Measurements from ENCODE around the gene DNAJC7.

The DNAJC7 gene

GRCh38 chr17:42031584-42031983, 14.3 kb upstream of the DNAJC7 start:
- no peak for DNase-seq (ENCODE audit: low spot score)
- TF ChIP-seq CTCF (IDR thresholded peaks at IDR 0.05; ENCODE audit: extremely low read depth, insufficient read depth, missing control alignments), result no peak
- in situ Hi-C loops (cut with MboI; ENCODE audit: low pct_unique_long_range_greater_than_20kb, low sequenced_read_pairs, unreplicated experiment), result no loop called here

DNA sequence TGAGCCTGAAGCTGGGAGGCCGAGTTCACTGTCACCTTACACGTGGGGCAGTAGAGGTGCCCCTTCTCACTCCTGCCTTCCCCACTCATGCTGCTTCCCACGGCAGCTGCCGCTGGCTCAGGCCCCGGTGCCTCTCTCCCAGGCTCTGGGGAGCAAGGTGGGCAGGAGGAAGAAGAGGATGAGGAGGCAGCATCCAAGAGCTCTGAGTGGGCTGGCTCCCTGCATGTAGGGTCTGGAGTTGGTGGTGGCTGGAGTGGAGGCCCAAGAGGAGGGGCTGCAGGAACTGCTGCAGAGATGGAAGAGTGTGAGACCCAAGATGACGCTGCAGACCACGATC, 11.5 kb upstream of the DNAJC7 start:
- in situ Hi-C loops (cut with MboI; ENCODE audit: low pct_unique_long_range_greater_than_20kb, low sequenced_read_pairs, unreplicated experiment), result loop anchor here (10.0 kb wide), 1 partner anchor 86 kb away; the partner anchor contains the start of gene DHX58
- DNase-seq (ENCODE audit: low spot score), result no peak
- no peak for TF ChIP-seq CTCF (IDR thresholded peaks at IDR 0.05; ENCODE audit: extremely low read depth, insufficient read depth, missing control alignments)

- no peak for DNase-seq (ENCODE audit: low spot score)
- in situ Hi-C loops (cut with MboI; ENCODE audit: low pct_unique_long_range_greater_than_20kb, low sequenced_read_pairs, unreplicated experiment), result loop anchor here (10.0 kb wide), 1 partner anchor 87 kb away; the partner anchor contains the start of gene DHX58
- TF ChIP-seq CTCF (IDR thresholded peaks at IDR 0.05; ENCODE audit: extremely low read depth, insufficient read depth, missing control alignments), result no peak
Measured at GRCh38 chr17:42027961-42028790, 10.9 kb upstream of the DNAJC7 start.

- in situ Hi-C loops (cut with MboI; ENCODE audit: low pct_unique_long_range_greater_than_20kb, low sequenced_read_pairs, unreplicated experiment), result loop anchor here (10.0 kb wide), 1 partner anchor 87 kb away; the partner anchor contains the start of gene DHX58
- TF ChIP-seq CTCF (IDR thresholded peaks at IDR 0.05; ENCODE audit: extremely low read depth, insufficient read depth, missing control alignments), result no peak
- DNase-seq (ENCODE audit: low spot score), result peak; percentile 17
Measured at GRCh38 chr17:42027590-42027889, 10.3 kb upstream of the DNAJC7 start.

DNA sequence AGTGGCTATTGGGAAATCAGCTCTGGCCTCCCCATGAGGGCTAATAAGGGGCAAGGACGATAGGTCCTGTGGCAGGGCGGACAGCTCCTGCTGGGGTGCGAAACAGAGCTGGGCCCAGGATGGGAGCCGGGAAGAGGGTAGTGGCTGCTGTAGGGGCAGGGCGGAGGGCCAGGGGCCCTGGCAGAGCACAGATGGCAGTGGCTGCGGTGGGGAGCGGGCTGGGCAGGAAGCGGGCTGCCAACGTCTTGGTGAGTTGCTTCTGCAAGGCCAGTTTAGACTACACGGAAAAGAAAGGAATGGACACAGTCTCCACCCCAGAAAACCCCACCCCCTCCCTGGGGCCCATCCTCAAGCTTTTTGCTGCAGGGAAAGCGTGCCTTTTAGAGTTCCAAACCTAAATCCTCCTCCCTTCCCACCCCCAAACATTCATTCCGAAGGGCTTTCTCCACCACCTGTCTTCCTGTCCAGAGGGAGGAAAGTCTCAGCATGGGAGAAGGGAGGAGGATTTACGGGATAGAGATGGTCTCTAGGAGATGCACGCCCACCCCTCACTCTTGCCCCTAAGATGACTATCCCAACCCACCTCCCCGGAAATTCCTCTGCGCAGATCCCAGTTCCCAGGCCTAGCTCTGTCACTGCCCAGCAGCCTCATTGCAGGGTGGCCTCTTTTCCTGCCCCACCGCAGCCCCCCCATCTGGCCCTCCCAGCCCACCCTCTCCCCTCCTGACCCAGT, 9.8 kb upstream of the DNAJC7 start:
- TF ChIP-seq CTCF (IDR thresholded peaks at IDR 0.05; ENCODE audit: extremely low read depth, insufficient read depth, missing control alignments), result no peak
- in situ Hi-C loops (cut with MboI; ENCODE audit: low pct_unique_long_range_greater_than_20kb, low sequenced_read_pairs, unreplicated experiment), result loop anchor here (10.0 kb wide), 1 partner anchor 88 kb away; the partner anchor contains the start of gene DHX58
- peak; percentile 26 for DNase-seq (ENCODE audit: low spot score)

GRCh38 chr17:42025936-42026335, 8.7 kb upstream of the DNAJC7 start:
- in situ Hi-C loops (cut with MboI; ENCODE audit: low pct_unique_long_range_greater_than_20kb, low sequenced_read_pairs, unreplicated experiment), result loop anchor here (10.0 kb wide), 1 partner anchor 89 kb away; the partner anchor contains the start of gene DHX58

More at GRCh38 chr17:42025936-42026335, 8.7 kb upstream of the DNAJC7 start:
- no peak for DNase-seq (ENCODE audit: low spot score)
- no peak for TF ChIP-seq CTCF (IDR thresholded peaks at IDR 0.05; ENCODE audit: extremely low read depth, insufficient read depth, missing control alignments)

Data from GM13977 (cell line).